ENCODE results near the gene PARD6G.

DNA sequence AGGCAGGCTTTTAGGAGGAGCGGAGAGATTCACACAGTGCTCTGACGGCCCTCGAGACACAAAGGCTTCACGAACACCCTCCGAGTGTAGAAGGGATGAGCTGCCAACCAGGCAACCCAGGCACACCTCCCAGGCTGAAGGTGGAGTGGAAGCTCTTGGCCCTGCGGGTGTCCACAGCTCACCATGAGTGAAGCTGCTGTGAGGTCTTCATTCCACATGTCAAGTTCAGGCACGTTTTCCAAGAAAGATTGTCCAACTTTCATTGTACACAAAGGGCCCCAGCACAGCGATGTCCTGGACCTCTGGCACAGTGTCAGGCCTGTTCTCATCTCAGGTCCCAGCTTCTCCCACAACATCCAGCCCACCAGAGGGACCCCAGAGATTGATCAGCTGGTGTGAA, 13.4 kb downstream of the PARD6G start:
- TF ChIP-seq, protein P1, sequence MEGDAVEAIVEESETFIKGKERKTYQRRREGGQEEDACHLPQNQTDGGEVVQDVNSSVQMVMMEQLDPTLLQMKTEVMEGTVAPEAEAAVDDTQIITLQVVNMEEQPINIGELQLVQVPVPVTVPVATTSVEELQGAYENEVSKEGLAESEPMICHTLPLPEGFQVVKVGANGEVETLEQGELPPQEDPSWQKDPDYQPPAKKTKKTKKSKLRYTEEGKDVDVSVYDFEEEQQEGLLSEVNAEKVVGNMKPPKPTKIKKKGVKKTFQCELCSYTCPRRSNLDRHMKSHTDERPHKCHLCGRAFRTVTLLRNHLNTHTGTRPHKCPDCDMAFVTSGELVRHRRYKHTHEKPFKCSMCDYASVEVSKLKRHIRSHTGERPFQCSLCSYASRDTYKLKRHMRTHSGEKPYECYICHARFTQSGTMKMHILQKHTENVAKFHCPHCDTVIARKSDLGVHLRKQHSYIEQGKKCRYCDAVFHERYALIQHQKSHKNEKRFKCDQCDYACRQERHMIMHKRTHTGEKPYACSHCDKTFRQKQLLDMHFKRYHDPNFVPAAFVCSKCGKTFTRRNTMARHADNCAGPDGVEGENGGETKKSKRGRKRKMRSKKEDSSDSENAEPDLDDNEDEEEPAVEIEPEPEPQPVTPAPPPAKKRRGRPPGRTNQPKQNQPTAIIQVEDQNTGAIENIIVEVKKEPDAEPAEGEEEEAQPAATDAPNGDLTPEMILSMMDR (IDR thresholded peaks at IDR 0.05), result no peak
- TF ChIP-seq POLR2AphosphoS5 (IDR thresholded peaks at IDR 0.05) (no peak), POLR2A (IDR thresholded peaks at IDR 0.05) (no peak), EP300 (IDR thresholded peaks at IDR 0.05) (no peak)

Data from upper lobe of left lung (tissue), 4 donors.